Measurements from ENCODE around the gene OAS3. TPM values are rescaled to one million over a fixed set of nuclear protein-coding genes. Genes with fewer than 3 reads are reported as not detected.
A peak's percentile ranks its signal among the peaks of the same experiment; 100 is the strongest.

OAS3 gene
- total and polyA plus RNA-seq, 10 of the 15 experiments (the other 5 are each of a cell fraction or from before 2014, with no cell fraction given) = 5.1 to 107 (median 18.0) TPM

GRCh38 chr12:112906712-112907414 lies 31.4 kb upstream of the OAS3 start, which contains the start of gene OAS1 (continued):
- TF ChIP-seq MEF2B (IDR thresholded peaks at IDR 0.05; ENCODE audit: partially characterized antibody, poor library complexity, severe bottlenecking) = no peak
- TF ChIP-seq SPI1 (IDR thresholded peaks at IDR 0.05; ENCODE audit: borderline replicate concordance, insufficient read depth, low read depth, low read length) = peak; percentile 58; the same call in 1 of the 2 replicates
- no peak for TF ChIP-seq HDAC2 (IDR thresholded peaks at IDR 0.05)
- no peak for TF ChIP-seq SREBF2 (IDR thresholded peaks at IDR 0.05; ENCODE audit: low read length)
- peak; percentile 22; the same call in 1 of the 2 replicates for TF ChIP-seq EED (IDR thresholded peaks at IDR 0.05; ENCODE audit: low read depth)
- peak; percentile 82 for TF ChIP-seq ATF7 (IDR thresholded peaks at IDR 0.05; ENCODE audit: low read depth)
- TF ChIP-seq ETV6 (conservative IDR thresholded peaks at IDR 0.05 in 1 of 2, IDR thresholded peaks at IDR 0.05 in 1 of 2; ENCODE audit: borderline replicate concordance in 1 of 2, low read depth in 1 of 2) = no peak; a peak in 1 of 4 replicates
- no peak for TF ChIP-seq IRF3 (IDR thresholded peaks at IDR 0.05)
- no peak for TF ChIP-seq FOXM1 (IDR thresholded peaks at IDR 0.05; ENCODE audit: low read depth, low read length)
- TF ChIP-seq BRCA1 (IDR thresholded peaks at IDR 0.05; ENCODE audit: low read depth, low read length) = no peak
- no peak for TF ChIP-seq FOS (IDR thresholded peaks at IDR 0.05; ENCODE audit: borderline replicate concordance, extremely low read depth, insufficient read length)
- TF ChIP-seq ZNF687 (IDR thresholded peaks at IDR 0.05) = 0 out of 2 replicates have a peak, but pooled peaks have one; percentile 46
- TF ChIP-seq BCL3 (IDR thresholded peaks at IDR 0.05; ENCODE audit: borderline replicate concordance, insufficient read depth, low read depth, low read length, poor library complexity, severe bottlenecking) = no peak
- TF ChIP-seq RUNX3 (IDR thresholded peaks at IDR 0.05; ENCODE audit: low read length) = no peak
- TF ChIP-seq MYB (IDR thresholded peaks at IDR 0.05; ENCODE audit: borderline replicate concordance, low read depth, low read length) = no peak
- no peak for TF ChIP-seq ZBTB40 (IDR thresholded peaks at IDR 0.05; ENCODE audit: borderline replicate concordance)
- TF ChIP-seq WRNIP1 (IDR thresholded peaks at IDR 0.05; ENCODE audit: borderline replicate concordance, low read depth, low read length) = 0 out of 2 replicates have a peak, but pooled peaks have one; percentile 68
- TF ChIP-seq RCOR1 (conservative IDR thresholded peaks at IDR 0.05; ENCODE audit: low read depth, low read length) = no peak
- no peak for TF ChIP-seq ASH2L (IDR thresholded peaks at IDR 0.05; ENCODE audit: borderline replicate concordance, low read depth)
